GM12875 (cell line): Measurements from ENCODE around the gene ACOX2.

Experiments
- H3K4me3 ChIP-seq: one replicate; pipeline ENCODE4 v1.5.1; 2011; ENCODE audit warnings: low read depth, low read length, control low read depth
- CTCF ChIP-seq: IDR thresholded peaks from 2 replicates; pipeline ENCODE4 v1.5.1; 2011; ENCODE audit warnings: low read depth, mild to moderate bottlenecking, control low read depth, inconsistent platforms, low read length, moderate library complexity, borderline replicate concordance; ENCODE audit not compliant: insufficient read depth

ACOX2 gene

DNA sequence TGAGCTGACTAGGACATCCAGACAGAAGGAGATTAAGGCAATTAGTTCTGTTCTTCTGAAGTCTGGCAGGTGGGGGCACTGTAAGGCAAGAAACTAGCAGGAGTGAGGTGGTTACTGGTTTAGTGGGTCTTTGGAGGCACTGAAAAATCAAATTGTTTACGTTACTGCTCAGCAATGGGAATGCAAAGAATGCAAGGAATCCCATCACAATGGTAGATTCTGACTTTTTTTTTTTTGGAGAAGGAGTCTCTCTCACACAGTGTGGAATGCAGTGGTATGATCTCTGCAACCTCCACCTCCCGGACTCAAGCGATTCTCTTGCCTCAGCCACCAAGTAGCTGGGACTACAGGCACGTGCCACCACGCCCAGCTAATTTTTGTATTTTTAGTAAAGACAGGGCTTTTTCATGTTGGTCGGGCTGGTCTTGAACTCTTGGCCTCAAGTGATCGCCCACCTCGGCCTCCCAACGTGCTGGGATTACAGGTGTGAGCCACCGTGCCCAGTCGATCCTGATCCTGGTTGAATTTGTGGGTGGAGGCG is 23.9 kb upstream of the ACOX2 start:
- no peak for TF ChIP-seq CTCF
- H3K4me3 ChIP-seq, result no peak overlapping the region

- no peak for TF ChIP-seq CTCF
- no peak overlapping the region for H3K4me3 ChIP-seq
Measured at GRCh38 chr3:58559586-58559985, 22.6 kb upstream of the ACOX2 start.

- TF ChIP-seq CTCF, result no peak
- no peak overlapping the region for H3K4me3 ChIP-seq
Measured at GRCh38 chr3:58557491-58557890, 20.5 kb upstream of the ACOX2 start.

DNA sequence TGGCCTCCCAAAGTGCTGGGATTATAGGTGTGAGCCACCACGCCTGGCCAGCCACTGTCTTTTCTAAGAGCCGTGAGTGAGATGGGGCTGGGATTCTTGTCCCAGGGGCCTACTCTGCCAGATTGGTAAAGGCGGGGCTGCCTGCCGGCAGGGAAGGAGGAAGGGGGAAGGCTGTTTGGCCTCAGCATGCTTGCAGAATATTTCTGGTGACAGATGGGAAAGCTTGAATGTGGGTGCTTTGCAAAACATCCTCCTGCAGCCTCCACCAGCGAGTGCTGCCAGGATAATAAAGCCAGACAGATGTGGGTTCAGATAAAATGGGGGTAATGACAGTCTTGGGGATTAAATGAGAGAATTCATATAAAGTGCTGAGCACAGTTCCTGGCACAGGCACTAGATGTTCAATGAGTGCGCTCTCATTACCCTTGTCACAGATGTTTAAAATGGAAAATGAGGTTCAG is 19.8 kb upstream of the ACOX2 start:
- no peak for TF ChIP-seq CTCF
- H3K4me3 ChIP-seq, result no peak overlapping the region

GRCh38 chr3:58556001-58556400 is 19.0 kb upstream of the ACOX2 start:
- no peak for TF ChIP-seq CTCF
- H3K4me3 ChIP-seq, result no peak overlapping the region

- TF ChIP-seq CTCF, result no peak
- H3K4me3 ChIP-seq, result no peak overlapping the region
Measured at GRCh38 chr3:58555203-58555602, 18.2 kb upstream of the ACOX2 start.

GRCh38 chr3:58553003-58553402 is 16.0 kb upstream of the ACOX2 start:
- no peak for TF ChIP-seq CTCF
- H3K4me3 ChIP-seq, result no peak overlapping the region
